ENCODE results near the gene NUFIP1. TPM values are rescaled to one million over a fixed set of nuclear protein-coding genes. Genes with fewer than 3 reads are reported as not detected.

NUFIP1 gene
- total RNA-seq, 1 experiment from 2014 or later: 17.1 TPM

DNA sequence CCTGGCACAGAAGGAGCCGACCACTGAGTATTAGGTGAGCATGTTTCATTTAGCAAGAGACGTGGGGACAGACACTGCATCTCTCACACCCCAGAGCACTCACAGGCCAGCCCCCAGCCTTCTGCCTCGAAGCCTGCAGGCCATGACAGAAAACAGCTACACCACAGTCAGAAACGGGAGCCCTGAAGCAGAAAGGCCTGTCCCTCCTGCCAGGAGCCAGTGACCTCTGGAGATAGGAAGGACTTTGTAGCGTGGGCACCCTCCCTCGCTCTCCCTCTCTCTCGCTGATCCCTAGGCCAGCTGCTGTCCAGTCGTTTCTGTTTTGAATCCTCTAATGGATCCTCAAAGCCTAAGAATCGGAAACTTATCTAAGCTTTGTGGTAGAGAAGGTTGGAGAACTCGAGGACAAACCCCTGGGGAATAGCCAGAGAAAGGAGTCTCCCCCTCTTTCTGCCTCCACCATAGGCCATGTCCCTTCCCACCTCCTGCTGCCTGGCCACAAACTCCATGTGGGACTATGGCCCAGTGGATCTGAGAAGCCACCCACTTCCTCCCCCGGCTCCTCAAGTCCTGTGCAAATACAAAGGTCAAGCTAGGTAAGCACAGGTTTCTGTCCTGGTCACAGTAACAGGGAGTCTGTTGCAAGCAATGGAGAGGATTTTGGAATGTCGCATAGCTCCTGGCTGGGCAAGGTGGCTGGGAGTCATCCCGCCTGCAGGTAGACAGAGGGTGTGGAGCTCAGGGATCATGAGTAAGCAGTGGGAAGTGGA, 95.1 kb downstream of the NUFIP1 start:
- Histone ChIP-seq H2BK15ac (ENCODE audit: low read depth, low read length) (no peak overlapping the region), H2BK120ac (ENCODE audit: low read depth, low read length, poor library complexity, severe bottlenecking) (no peak overlapping the region), H3K4me2 (ENCODE audit: insufficient read depth, insufficient read length, low read length) (no peak overlapping the region), H3K9me3 (ENCODE audit: control insufficient read depth, low read depth, low read length) (no peaks in the 10 kb centered on the region), H2BK12ac (ENCODE audit: insufficient read length, low read depth, low read length) (no peak overlapping the region), H3K14ac (ENCODE audit: insufficient read depth, low read length) (no peak overlapping the region), H3K27ac (ENCODE audit: insufficient read length, low read depth, low read length) (no peak overlapping the region), H3K4me1 (ENCODE audit: insufficient read depth, low read length) (no peaks in the 10 kb centered on the region), H4K91ac (ENCODE audit: insufficient read length, low read depth, low read length) (no peak overlapping the region), H2BK20ac (ENCODE audit: low read depth, low read length, poor library complexity, severe bottlenecking) (no peak overlapping the region), H3K18ac (ENCODE audit: insufficient read length, low read depth, low read length) (peak overlapping the region; percentile 36), H2BK5ac (ENCODE audit: insufficient read length, low read length) (no peak overlapping the region), H4K8ac (replicated peaks; ENCODE audit: insufficient read length, low read depth, low read length) (no peak overlapping the region), H3K23ac (ENCODE audit: insufficient read length, low read depth, low read length) (no peak overlapping the region), H3K27me3 (ENCODE audit: insufficient read depth, low read length) (no peaks in the 10 kb centered on the region), H3K9ac (ENCODE audit: extremely low read depth, insufficient read length, low read length) (no peak overlapping the region), H3T11ph (ENCODE audit: low read length) (no peak overlapping the region), H2AFZ (ENCODE audit: low read length) (no peak overlapping the region), H4K20me1 (ENCODE audit: control insufficient read depth, insufficient read depth, insufficient read length) (no peaks in the 10 kb centered on the region), H3K23me2 (ENCODE audit: insufficient read length, low read depth, low read length, poor library complexity, severe bottlenecking) (no peaks in the 10 kb centered on the region), H2AK5ac (ENCODE audit: insufficient read length, low read length) (no peak overlapping the region), H3K4ac (ENCODE audit: low read depth, low read length) (no peak overlapping the region), H3K79me2 (ENCODE audit: insufficient read depth, low read length) (no peaks in the 10 kb centered on the region), H3K56ac (ENCODE audit: insufficient read length, low read depth, low read length) (no peak overlapping the region), H3K79me1 (ENCODE audit: insufficient read depth, low read depth, low read length, poor library complexity, severe bottlenecking) (no peaks in the 10 kb centered on the region), H4K5ac (ENCODE audit: insufficient read length, low read depth, low read length) (no peak overlapping the region)
- H3K4me1 Mint-ChIP-seq: peaks cover 0 to 10% of the 10 kb centered on the region in 2 experiments; a peak in 1 of 4 replicates
- no peaks in the 10 kb centered on the region for H3K36me3 Mint-ChIP-seq (ENCODE audit: insufficient read depth in 1 of 3, low read depth in 3 of 3)
- no peak overlapping the region for H3K4me3 Mint-ChIP-seq
- TF ChIP-seq, protein P1, sequence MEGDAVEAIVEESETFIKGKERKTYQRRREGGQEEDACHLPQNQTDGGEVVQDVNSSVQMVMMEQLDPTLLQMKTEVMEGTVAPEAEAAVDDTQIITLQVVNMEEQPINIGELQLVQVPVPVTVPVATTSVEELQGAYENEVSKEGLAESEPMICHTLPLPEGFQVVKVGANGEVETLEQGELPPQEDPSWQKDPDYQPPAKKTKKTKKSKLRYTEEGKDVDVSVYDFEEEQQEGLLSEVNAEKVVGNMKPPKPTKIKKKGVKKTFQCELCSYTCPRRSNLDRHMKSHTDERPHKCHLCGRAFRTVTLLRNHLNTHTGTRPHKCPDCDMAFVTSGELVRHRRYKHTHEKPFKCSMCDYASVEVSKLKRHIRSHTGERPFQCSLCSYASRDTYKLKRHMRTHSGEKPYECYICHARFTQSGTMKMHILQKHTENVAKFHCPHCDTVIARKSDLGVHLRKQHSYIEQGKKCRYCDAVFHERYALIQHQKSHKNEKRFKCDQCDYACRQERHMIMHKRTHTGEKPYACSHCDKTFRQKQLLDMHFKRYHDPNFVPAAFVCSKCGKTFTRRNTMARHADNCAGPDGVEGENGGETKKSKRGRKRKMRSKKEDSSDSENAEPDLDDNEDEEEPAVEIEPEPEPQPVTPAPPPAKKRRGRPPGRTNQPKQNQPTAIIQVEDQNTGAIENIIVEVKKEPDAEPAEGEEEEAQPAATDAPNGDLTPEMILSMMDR (conservative IDR thresholded peaks at IDR 0.05): no peak
- peaks cover 0 to 3% of the 10 kb centered on the region in 2 experiments; a peak in 2 of 5 replicates for H3K9me3 Mint-ChIP-seq
- peak overlapping the region in 1 of 3 experiments; percentile 61; a peak in 2 of 7 replicates for H3K27ac Mint-ChIP-seq
- no CpG with 5 or more reads among the region's 13 CpGs for WGBS (ENCODE audit: extremely low coverage, insufficient read length, low lambda C conversion rate)
- no peaks in the 10 kb centered on the region for H3K27me3 Mint-ChIP-seq (ENCODE audit: low read depth)
- no peak for DNase-seq

Other genes with a start within 250 kb of the NUFIP1 start
- 20.3 and 21.9 TPM in 2 replicates for gene GPALPP1, start 67 bp upstream of the NUFIP1 start, total RNA-seq (2021)
- 29.6 and 31.9 TPM in 2 replicates for gene GTF2F2, start 131.0 kb upstream of the NUFIP1 start, total RNA-seq (2021)
- gene KCTD4, start 211.6 kb upstream of the NUFIP1 start, total RNA-seq (2021): not detected in 2 replicates